PC-9 (cell line): Measurements from ENCODE around the gene ALDH3B2. TPM values are rescaled to one million over a fixed set of nuclear protein-coding genes. Genes with fewer than 3 reads are reported as not detected.
A peak's percentile ranks its signal among the peaks of the same experiment; 100 is the strongest.

Experiments used
- BruUV-seq: library from RNA; stranded (reverse); fragments of 400-500 nt; replicated peaks from 2 replicates; lab custom pipeline; 2021; lab: Mats Ljungman, UMichigan
- CTCF ChIA-PET: fragments of 300-600 bp; sonication (Branson Sonifier 250); formaldehyde crosslinking; loops from one replicate; lab custom pipeline; 2022; ENCODE audit warnings: antibody characterized with exemption; lab: Charles Lee
- POLR2A ChIA-PET: fragments of 300-600 bp; sonication (Branson Sonifier 250); formaldehyde crosslinking; loops from one replicate; lab custom pipeline; 2022; ENCODE audit warnings: antibody characterized with exemption; ENCODE audit not compliant: unreplicated experiment; lab: Charles Lee
- DNase-seq, 2 experiments: peaks; one replicate each; pipeline versions ENCODE4 v3.0.0 to v3.0.0-alpha.2; 2015 to 2022; ENCODE audit warnings: mixed read lengths in 1 of 2
- H2AFZ ChIP-seq: fragments of 200-600 bp; sonication (generic); 2 replicates; pipeline ENCODE4 v1.8.1; 2017; ENCODE audit warnings: antibody characterized with exemption
- H3F3A ChIP-seq: fragments of 200-600 bp; sonication (generic); 2 replicates; pipeline ENCODE4 v1.8.1; 2017; ENCODE audit warnings: antibody characterized with exemption, mild to moderate bottlenecking, low read depth; ENCODE audit not compliant: insufficient read depth
- H3K27ac ChIP-seq: fragments of 200-600 bp; sonication (generic); 2 replicates; pipeline ENCODE4 v1.6.1; 2016; ENCODE audit warnings: mixed run types
- H3K27me3 ChIP-seq: fragments of 200-600 bp; sonication (generic); 2 replicates; pipeline ENCODE4 v1.6.1; 2016; ENCODE audit warnings: low read depth, mixed run types; ENCODE audit not compliant: insufficient read depth
- H3K36me3 ChIP-seq: fragments of 200-600 bp; sonication (generic); 2 replicates; pipeline ENCODE4 v1.6.1; 2016; ENCODE audit warnings: low read depth, mixed run types
- H3K4me1 ChIP-seq: fragments of 200-600 bp; sonication (generic); replicated peaks from 2 replicates; pipeline ENCODE4 v1.6.1; 2016; ENCODE audit warnings: mixed run types; ENCODE audit not compliant: insufficient read depth
- H3K4me2 ChIP-seq: fragments of 200-600 bp; sonication (generic); 2 replicates; pipeline ENCODE4 v1.6.1; 2017; ENCODE audit warnings: mixed run types
- H3K4me3 ChIP-seq: fragments of 200-600 bp; sonication (generic); 2 replicates; pipeline ENCODE4 v1.6.1; 2016; ENCODE audit warnings: mixed run types
- H3K79me2 ChIP-seq: fragments of 200-600 bp; sonication (generic); 2 replicates; pipeline ENCODE4 v1.6.1; 2017; ENCODE audit warnings: low read depth, mixed run types
- H3K9me2 ChIP-seq: fragments of 200-600 bp; sonication (generic); 2 replicates; pipeline ENCODE4 v1.8.1; 2017; ENCODE audit warnings: mild to moderate bottlenecking; ENCODE audit not compliant: insufficient read depth
- H3K9me3 ChIP-seq: fragments of 200-600 bp; sonication (generic); 2 replicates; pipeline ENCODE4 v1.8.1; 2016; ENCODE audit warnings: low read depth; ENCODE audit not compliant: insufficient read depth
- H4K20me1 ChIP-seq: fragments of 200-600 bp; sonication (generic); 2 replicates; pipeline ENCODE4 v1.8.1; 2017; ENCODE audit not compliant: insufficient read depth
- CTCF ChIP-seq: fragments of 200-600 bp; sonication (generic); conservative IDR thresholded peaks from 2 replicates; pipeline ENCODE4 v1.6.1; 2017; ENCODE audit warnings: mixed run types, antibody characterized with exemption, mild to moderate bottlenecking, moderate library complexity
- EZH2 ChIP-seq: fragments of 200-600 bp; sonication (generic); IDR thresholded peaks from 2 replicates; pipeline ENCODE4 v1.8.0; 2017; ENCODE audit warnings: antibody characterized with exemption, low read depth
- intact Hi-C: fragments of 100-400 bp; cut with micrococcal nuclease; formaldehyde crosslinking; loops from one replicate; pipeline ENCODE4 v1.10.0; 2022; ENCODE audit not compliant: unreplicated experiment
- total RNA-seq: library from RNA; stranded (reverse); gene quantifications from 2 replicates; pipeline ENCODE4 v1.2.3, GENCODE V29; 2021

The ALDH3B2 gene
- total RNA-seq, 1 experiment from 2014 or later, result 9.8 TPM

DNA sequence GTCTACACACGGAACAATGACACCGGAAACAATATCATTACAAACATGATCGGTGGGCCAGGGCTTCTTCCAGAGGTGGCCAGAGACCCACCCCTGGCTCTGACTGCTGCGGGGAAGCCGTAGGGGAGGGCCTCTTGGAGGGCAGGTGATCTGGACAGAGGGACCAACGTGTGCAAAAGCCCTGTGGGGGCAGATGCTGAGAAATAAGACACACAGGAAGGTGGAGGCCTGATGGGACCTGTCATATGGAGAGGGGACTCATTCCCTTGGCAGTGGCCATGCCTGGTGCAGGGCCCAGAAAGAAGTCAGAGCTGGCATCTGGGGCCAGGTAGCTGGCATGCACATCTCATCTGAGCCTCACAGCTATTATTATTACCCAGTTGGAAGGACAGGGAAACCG is 1.1 kb downstream of the ALDH3B2 start:
- DNase-seq, result no peak

GRCh38 chr11:67671211-67671520 is 3.3 kb downstream of the ALDH3B2 start:
- Histone ChIP-seq H3K9me3 (no peaks in the 10 kb centered on the region), H3K36me3 (no peaks in the 10 kb centered on the region), H3K4me3 (no peak overlapping the region), H2AFZ (no peak overlapping the region), H3K4me2 (no peak overlapping the region), H3K4me1 (peaks cover 34% of the 10 kb centered on the region), H3F3A (peaks cover 26% of the 10 kb centered on the region), H3K27me3 (no peaks in the 10 kb centered on the region), H3K9me2 (no peaks in the 10 kb centered on the region), H3K27ac (no peak overlapping the region), H3K79me2 (peaks cover 13% of the 10 kb centered on the region; the same call in 1 of the 2 replicates), H4K20me1 (no peaks in the 10 kb centered on the region)
- TF ChIP-seq CTCF, result no peak
- no peak for TF ChIP-seq EZH2
- POLR2A ChIA-PET, result interaction anchor here (0.6 kb wide), 1 partner anchor 56 kb away, joined by 4 read pairs; no protein-coding TSS in a partner anchor
- no TSS peak for BruUV-seq
- no peak for DNase-seq
- CTCF ChIA-PET, result no interaction called here
- intact Hi-C loops, result no loop called here

More for the DNA sequence above, 1.1 kb downstream of the ALDH3B2 start:
- H2AFZ ChIP-seq, result no peak overlapping the region
- BruUV-seq, result no TSS peak
- no peaks in the 10 kb centered on the region for H3K27me3 ChIP-seq
- peaks cover 26% of the 10 kb centered on the region for H3F3A ChIP-seq
- H4K20me1 ChIP-seq, result no peaks in the 10 kb centered on the region
- ChIA-PET CTCF (interaction anchor here (1.0 kb wide), 1 partner anchor 18 kb away, joined by 8 read pairs; no protein-coding TSS in a partner anchor), POLR2A (no interaction called here)
- intact Hi-C loops, result no loop called here
- peaks cover 41% of the 10 kb centered on the region for H3K4me1 ChIP-seq
- H3K36me3 ChIP-seq, result no peaks in the 10 kb centered on the region
- no peak overlapping the region; the same call in 1 of the 2 replicates for H3K27ac ChIP-seq
- H3K4me3 ChIP-seq, result peak overlapping the region; percentile 51; the same call in 1 of the 2 replicates
- no peaks in the 10 kb centered on the region for H3K9me2 ChIP-seq
- TF ChIP-seq EZH2 (no peak), CTCF (no peak)
- peaks cover 13% of the 10 kb centered on the region; the same call in 1 of the 2 replicates for H3K79me2 ChIP-seq
- no peaks in the 10 kb centered on the region for H3K9me3 ChIP-seq
- H3K4me2 ChIP-seq, result peak overlapping the region; percentile 69

DNA sequence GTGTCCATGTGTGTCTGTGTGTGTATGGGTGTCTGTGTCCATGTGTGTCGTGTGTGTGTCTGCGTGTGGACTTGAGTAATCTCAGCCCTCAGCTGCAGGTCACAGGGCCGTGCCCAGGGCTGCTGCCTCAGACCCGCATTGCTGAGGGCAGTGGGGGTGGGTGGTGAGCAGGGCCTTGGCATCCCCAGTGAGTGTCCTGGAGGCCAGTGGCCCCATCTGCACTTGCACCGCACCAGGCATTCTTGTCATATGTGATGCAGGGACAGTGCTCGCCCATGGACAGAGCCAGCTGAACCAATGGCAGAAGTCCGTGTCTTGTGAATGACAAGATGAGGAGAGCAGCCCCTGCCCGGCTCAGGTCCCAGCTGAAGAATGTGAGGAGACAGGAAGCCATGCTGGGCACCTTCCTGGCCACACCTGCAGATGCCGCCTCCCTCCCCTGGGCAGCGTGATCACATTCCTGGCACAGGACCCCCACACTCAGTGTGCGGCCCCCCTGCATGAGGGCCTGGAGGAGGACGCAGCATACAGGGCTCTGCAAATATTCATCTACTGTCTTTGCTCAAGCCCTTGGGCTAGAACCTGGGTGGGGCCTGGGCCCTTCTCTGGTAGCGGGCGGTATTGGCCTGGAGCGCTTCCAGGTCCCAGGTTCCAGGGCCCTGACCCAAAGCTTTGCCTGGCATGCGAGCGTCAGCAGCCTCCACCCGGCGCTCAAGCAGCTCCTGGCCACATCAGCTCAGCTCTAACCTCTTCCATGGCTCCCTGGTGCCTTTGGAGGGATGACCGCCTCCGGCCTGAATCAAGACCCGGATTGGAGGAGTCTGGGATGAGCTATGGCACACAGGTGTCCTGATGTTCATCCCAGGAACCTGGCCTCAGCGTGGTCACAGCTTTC is 3.9 kb downstream of the ALDH3B2 start:
- intact Hi-C loops, result no loop called here
- no peak overlapping the region for H2AFZ ChIP-seq
- POLR2A ChIA-PET, result interaction anchor here (0.6 kb wide), 1 partner anchor 56 kb away, joined by 4 read pairs; no protein-coding TSS in a partner anchor

More for the DNA sequence above, 3.9 kb downstream of the ALDH3B2 start:
- no peak for DNase-seq
- H3K4me1 ChIP-seq, result peaks cover 35% of the 10 kb centered on the region
- no peak overlapping the region for H3K27ac ChIP-seq
- H3F3A ChIP-seq, result peaks cover 25% of the 10 kb centered on the region
- CTCF ChIA-PET, result no interaction called here
- no TSS peak for BruUV-seq
- H3K9me3 ChIP-seq, result no peaks in the 10 kb centered on the region
- H3K4me2 ChIP-seq, result no peak overlapping the region
- peaks cover 13% of the 10 kb centered on the region; the same call in 1 of the 2 replicates for H3K79me2 ChIP-seq
- no peaks in the 10 kb centered on the region for H4K20me1 ChIP-seq
- H3K4me3 ChIP-seq, result no peak overlapping the region
- H3K36me3 ChIP-seq, result no peaks in the 10 kb centered on the region
- H3K9me2 ChIP-seq, result no peaks in the 10 kb centered on the region
- H3K27me3 ChIP-seq, result no peaks in the 10 kb centered on the region
- no peak for TF ChIP-seq CTCF
- TF ChIP-seq EZH2, result no peak
